Stimulated activated CD4-positive, alpha-beta T cell treated with anti-CD3 and anti-CD28 coated beads, Interleukin-2, amount 100 ng/mL, for 24 hours (primary cell): ENCODE measurements around the gene HCN1.

Source experiments
- DNase-seq, 2 donors: peaks; one replicate each; pipeline ENCODE4 v3.0.0-alpha.2; 2020

Gene HCN1

GRCh38 chr5:45696206-45696836 is at the start of gene HCN1:
Gene HCN1 (minus strand): TSS chr5:45696380.
- peak; percentile 41 to 67 for DNase-seq

DNA sequence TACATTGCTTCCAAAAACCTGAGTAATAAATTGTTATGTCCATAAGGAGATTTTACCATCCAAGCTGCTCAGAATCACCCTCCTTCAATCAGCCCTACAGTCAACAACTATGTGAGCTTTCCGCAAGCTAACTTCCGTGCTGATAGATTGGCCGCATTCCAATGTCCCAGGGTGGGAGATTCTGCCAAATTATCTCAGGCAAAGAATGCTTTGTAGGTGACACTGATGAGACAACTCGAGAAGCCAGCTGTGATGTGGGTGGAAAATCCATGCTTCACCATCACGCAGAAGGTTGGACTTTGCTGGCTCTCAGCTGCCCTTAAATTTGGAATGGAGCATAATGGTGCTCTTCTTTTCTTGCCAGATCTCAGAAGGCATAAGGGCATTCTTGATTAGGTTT is 44.9 kb upstream of the HCN1 start:
- DNase-seq, result no peak

DNA sequence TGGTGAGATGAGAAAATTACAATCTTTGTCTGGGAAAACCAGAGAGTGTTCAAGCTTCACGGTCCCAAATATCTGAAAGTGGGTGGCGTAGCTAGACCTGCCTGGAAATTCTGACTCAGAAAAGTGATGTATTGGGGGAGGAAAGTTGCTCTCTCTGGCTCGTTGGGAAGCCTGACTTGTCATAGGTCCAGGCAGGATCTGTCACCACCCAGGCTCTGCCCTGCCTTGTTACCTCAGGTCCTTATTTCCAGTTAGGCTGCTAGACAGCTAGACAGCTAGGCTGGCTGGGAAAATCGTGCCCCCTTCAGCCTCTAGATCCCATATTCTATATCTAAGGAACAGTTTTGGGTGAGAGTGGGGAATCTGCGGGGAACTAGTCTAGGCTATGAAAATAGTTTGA is 41.0 kb upstream of the HCN1 start:
- no peak for DNase-seq

GRCh38 chr5:45725537-45725936 is 29.4 kb upstream of the HCN1 start:
- no peak for DNase-seq

GRCh38 chr5:45697201-45697600 is 1.0 kb upstream of the HCN1 start:
- no peak for DNase-seq

GRCh38 chr5:45695804-45696156 is 400 bp downstream of the HCN1 start:
- no peak for DNase-seq

GRCh38 chr5:45694971-45695803 is 993 bp downstream of the HCN1 start:
- DNase-seq, result no peak

GRCh38 chr5:45694255-45694814 is 1.8 kb downstream of the HCN1 start:
- no peak for DNase-seq

- DNase-seq, result no peak
Measured at GRCh38 chr5:45692481-45692880, 3.7 kb downstream of the HCN1 start.

DNA sequence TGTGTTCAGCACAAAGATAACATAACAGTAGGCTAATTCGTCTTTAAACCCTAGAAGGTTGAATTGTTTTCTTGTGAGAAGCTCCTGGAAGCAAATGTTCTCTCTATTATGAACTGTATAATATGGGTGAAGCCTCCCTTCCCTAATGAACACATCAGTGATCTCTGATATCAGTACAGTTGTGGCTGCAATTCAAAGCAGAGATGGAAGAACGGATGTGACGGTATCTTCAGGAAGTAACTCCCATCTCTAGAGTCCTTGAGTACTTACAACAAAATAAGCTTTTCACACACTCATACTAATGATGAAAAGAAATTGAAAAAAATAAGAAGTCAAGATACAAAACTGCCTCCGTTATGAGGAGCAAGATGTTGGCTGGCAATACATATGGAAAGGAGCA is 4.5 kb downstream of the HCN1 start:
- no peak for DNase-seq

DNA sequence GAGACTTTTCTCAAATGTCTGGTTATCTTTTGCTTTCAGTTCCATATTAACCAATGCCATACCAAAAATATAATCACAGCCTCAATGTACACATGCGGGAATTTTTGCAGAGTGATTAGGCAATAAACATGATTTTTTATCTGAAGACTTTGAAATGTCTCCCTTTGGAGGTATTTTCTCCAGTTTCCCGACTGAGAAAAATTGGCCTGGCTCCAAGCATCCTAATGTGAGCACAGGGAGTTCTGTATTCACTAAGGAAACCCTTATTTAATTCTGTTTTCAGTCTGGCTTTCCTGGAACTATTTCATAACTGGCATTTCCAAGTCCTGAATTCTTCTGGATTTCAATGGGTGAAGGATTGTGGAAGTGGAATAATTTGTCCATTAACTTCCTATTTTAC is 8.5 kb downstream of the HCN1 start:
- no peak for DNase-seq

DNA sequence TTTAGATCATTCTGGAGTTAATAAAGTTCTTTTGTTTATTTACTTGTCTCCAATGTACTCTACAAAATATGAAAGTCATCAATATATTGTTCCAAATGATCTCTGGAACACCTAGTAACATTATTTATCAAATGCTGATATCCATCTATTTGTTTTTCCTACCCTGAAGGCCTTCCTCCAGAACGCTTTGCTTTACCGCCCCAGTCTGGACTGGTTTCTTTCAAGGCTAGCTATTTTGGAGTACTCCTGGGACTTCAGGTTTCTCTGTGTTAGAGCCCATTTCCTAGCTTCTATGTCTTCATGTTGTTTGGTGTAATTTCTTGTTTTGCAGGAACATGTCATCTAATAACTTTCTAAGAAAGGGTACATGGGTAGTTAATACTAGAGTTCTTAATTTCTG is 9.6 kb downstream of the HCN1 start:
- DNase-seq, result no peak

- no peak for DNase-seq
Measured at GRCh38 chr5:45684118-45684517, 12.1 kb downstream of the HCN1 start.

GRCh38 chr5:45680950-45681349 is 15.2 kb downstream of the HCN1 start:
- DNase-seq, result no peak

DNA sequence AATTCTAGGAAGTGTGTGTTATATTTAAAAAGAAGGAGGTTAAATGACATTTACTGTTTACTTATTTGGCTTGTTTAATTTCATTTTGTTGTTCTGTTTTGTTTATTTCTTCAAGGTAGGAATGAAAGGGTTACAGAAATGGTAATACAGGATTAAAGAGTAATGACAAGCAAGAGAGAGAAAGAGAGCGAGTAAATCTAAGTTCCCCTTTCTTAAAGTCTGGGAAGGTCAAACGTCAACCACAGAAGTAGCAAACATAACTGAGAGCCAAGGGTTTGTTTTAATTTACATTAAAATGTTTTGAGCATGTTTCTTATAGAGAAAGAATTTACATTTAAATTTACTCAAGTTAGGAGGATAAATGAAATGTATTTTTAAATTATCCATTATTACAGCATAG is 18.7 kb downstream of the HCN1 start:
- no peak for DNase-seq

- DNase-seq, result no peak
Measured at GRCh38 chr5:45672271-45672670, 23.9 kb downstream of the HCN1 start.

DNA sequence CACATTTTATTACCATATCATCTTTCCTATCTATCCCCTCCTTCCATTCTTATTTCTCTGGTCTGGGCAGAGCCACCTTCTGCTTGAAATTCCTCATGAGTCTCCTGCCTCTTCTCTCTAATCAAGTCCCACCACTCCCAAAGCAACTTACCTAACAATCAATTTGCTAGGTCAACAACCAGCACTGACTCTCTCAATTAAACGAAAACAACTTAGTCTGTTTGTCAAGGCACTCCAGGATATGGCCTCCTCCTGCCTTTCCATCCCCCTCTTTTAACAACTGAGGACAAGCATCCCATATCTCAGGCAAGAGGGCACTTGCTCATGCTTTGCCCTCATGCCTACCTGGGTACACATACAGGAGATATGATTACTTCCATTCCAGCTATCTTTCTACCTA is 47.4 kb downstream of the HCN1 start:
- no peak for DNase-seq

- no peak for DNase-seq
Measured at GRCh38 chr5:45643056-45643455, 53.1 kb downstream of the HCN1 start.

DNA sequence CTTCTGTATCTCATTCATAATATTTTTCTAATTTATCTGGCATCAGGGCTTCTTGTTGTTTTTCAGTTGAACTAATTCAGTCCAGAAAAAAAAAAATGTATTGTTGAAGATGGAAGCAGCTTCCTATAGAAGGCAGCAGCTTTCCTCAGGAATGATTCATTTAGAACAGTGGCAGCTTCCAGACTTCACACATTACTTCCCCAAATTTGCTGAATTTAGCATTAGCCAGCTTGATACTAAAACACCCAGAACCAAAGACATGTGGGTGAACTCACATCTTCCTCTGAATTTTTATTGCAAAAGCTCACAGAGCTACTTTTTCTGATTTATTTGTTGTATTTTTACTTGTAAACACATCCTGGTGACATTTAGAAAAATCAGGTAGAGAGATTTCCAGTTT is 53.8 kb downstream of the HCN1 start:
- DNase-seq, result no peak

GRCh38 chr5:45639040-45639439 is 57.1 kb downstream of the HCN1 start:
- DNase-seq, result no peak

GRCh38 chr5:45627076-45627656 is 69.0 kb downstream of the HCN1 start:
- no peak for DNase-seq

DNA sequence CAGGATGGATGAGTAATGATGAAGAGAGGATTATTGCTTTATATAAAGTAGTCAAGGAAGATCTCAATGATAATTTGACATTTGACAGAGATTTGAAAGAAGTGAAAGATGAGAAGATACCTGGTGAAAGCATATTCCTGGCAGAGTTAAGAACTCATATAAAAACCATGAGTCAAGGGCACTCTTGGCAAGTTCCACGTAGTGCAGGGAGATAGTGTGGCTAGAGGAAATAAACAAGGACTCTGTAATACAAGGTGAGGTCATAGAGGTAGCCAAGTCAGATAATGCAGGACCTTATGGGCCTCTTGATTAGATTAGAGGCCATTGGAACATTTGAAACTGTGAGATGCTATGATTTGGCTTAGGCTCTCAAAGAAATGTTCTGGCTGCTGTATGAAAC is 72.3 kb downstream of the HCN1 start:
- no peak for DNase-seq

GRCh38 chr5:45622365-45622764 is 73.8 kb downstream of the HCN1 start:
- DNase-seq, result no peak

DNA sequence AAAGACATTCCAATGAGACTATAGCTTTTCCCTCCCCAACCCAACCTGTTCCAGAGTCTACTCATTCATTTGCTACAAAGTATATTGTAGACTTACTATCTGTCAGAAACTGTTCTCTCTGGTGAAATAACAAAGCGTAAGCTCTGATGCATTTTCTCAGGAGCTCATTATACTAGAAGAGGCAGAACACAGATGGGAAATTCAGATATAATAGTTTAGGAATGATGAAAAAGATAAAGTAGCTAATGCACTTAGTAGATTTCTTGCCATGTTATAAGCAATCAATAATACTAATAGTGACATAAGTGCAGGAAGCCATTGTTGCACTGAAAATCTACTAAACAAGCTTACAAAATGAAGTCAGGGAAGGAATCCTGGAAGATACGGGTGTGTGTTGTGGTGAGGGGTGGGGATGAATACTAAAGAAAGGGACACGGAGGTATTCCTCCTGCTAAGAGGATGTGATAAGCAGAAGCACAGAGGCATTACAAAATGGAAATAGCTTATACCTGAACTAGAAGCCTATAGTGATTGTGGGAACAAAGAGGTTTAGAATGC is 78.2 kb downstream of the HCN1 start:
- DNase-seq, result no peak
